Cerebellar nuclear complex (tissue), 1 donor: ENCODE data around the gene SURF6.
A peak's percentile ranks its signal among the peaks of the same experiment; 100 is the strongest.
"Not testable (repeated sequence)": the region's sequence is repeated elsewhere in the genome, so short reads cannot be mapped to it uniquely, and the experiment has no call there.

Experiments
- DNase-seq, 2 experiments: peaks; one replicate each; lab custom pipeline; 2025; lab: John Stamatoyannopoulos, UW

SURF6 gene

DNA sequence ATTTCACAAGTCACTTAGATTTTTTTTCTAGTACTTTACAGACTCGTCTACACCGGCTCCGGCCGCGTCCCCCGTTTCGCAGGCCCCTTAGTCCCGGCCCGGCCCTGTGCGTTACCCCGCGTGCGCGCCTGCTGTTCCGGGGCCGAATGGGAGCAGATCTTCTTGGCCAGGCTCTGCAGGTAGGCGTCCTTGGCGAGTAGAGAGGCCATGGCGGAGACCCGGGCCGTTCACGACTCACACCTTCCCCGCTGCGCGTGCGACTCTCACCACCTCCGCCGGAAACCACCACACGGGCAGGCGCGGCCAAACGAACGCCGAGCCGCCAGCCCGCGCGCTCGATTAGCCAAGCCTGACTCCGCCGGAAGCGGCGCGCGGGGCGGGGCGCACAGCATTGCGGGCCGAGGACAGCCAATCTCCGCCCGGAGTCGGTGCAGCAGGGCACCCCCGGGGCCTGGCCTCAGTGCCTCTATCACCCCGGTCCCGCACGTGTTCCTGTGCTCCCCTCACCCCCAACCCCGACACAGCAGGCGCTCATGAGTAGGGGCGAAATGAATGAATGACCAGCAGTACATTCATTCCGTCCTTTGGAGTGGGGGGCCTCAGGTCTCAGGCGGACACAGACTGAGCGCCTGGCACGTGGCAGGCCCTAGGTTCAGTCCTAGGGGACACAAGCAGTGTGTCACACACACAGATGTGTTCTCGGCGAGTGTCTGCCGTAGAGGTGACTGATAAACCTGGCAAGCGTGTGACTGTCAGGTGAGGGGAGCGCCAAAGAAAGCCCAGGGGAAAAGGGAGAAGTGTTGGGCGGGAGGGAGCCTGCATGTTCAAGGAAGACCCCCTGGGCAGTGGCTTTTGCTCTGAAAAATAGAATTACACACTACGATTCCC, at the start of gene SURF6:
SURF6 (minus strand) TSS at position 265 of the 888 bp plus-strand sequence; CDS start at position 209, 56 bp downstream.
- DNase-seq, result peak in 1 of 2 experiments; percentile 59

DNA sequence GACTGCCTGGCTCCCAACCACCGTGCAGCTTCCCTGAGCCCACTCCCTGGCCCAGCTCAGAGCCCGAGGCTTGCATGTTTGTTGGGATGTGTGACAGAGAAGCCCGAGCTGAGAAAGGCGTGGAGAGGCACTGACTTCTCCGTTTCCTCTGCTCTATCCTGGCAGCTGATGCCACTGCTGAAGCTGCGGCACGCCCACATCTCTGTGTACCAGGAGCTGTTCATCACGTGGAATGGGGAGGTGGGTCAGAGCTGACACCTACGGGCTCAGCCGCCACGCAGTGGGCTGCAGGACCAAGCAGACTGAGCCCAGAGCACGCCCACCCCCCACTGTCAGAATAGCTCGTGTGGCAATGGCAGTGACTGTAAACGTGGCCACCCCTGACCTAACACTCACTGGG, 49.5 kb upstream of the SURF6 start:
- DNase-seq, result no peak

DNA sequence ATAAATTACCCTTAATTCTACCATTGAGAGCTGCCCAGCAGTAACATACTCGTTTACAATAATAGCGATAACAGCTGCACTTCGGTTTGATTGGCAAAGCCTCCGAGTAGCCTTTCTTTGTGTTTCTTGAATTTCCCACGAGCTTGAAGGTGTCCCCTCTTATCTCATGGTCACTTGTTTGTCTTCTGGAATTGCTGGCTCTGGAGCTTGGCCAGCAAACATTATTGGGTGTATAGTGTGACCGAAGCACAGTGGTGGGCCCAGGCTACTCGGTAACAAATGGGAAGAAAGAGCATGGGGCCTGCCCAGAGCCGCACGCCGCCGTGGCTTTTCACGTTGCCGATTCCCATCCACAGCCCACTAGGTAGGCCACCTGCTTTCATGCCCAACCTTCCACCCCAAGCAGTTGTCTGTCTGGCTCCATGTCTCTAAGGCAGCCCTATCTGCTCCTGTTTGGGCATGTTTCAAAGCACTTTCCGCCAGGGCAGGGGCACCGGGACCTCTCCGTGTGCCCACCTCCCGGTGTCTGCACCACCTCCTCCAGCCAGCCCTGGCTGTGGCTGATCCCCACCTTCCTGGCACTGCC, 48.8 kb upstream of the SURF6 start:
- DNase-seq, result no peak

DNA sequence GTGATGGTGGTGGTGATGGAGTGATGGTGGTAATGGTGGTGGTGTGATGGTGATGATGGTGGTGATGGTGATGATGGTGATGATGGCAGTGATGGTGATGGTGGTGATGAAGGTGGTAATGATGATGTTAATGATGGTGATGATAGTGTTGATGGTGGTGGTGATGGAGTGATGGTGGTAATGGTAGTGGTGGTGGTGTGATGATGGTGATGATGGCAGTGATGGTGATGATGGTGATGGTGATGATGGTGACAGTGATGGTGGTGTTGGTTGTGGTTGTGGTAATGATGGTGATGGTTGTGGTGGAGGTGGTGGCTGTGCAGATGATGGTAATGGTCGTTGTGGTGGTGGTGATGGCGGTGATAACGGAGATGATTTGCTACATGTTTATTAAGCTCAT, 47.5 kb upstream of the SURF6 start:
- DNase-seq, result no peak

DNA sequence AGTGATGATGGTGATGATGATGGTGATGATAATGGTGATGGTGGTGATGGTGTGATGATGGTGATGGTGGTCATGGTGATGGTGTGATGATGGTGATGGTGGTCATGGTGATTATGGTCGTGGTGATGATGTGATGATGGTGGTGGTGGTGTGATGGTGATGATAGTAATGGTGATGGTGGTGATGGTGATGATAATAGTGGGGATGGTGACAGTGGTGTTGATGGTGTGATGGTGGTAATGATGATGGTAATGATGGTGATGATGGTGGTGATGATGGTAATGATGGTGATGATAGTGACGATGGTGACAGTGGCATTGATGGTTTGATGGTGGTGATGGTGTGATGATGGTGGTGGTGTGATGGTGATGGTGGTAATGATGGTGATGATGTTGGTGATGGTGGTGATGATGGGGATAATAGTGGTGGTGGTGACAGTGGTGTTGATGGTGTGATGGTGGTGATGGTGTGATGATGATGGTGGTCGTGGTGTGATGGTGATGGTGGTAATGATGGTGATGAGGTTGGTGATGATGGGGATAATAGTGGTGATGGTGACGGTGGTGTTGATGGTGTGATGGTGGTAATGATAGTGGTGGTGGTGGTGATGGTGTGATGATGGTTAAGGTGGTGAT, 46.6 kb upstream of the SURF6 start:
- no peak for DNase-seq

DNA sequence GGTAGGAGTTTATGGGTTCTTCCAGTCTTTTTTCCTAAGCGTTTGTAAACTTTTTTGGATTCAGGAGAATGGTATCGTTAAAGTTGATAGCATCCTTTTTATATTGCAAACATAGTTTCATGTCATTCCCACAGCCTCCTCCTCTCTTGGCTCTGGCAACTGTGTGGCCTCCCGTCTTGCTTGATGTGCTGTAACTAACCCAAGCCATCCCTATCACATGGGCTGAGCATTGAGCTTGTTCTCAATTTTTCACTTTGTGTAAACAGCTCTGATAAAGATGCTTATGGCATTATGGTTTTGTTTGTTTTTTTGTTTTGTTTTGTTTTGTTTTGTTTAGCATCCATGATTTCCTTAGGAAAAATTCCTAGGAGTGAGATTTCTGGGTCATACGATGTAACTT, 44.7 kb upstream of the SURF6 start:
- no peak for DNase-seq

DNA sequence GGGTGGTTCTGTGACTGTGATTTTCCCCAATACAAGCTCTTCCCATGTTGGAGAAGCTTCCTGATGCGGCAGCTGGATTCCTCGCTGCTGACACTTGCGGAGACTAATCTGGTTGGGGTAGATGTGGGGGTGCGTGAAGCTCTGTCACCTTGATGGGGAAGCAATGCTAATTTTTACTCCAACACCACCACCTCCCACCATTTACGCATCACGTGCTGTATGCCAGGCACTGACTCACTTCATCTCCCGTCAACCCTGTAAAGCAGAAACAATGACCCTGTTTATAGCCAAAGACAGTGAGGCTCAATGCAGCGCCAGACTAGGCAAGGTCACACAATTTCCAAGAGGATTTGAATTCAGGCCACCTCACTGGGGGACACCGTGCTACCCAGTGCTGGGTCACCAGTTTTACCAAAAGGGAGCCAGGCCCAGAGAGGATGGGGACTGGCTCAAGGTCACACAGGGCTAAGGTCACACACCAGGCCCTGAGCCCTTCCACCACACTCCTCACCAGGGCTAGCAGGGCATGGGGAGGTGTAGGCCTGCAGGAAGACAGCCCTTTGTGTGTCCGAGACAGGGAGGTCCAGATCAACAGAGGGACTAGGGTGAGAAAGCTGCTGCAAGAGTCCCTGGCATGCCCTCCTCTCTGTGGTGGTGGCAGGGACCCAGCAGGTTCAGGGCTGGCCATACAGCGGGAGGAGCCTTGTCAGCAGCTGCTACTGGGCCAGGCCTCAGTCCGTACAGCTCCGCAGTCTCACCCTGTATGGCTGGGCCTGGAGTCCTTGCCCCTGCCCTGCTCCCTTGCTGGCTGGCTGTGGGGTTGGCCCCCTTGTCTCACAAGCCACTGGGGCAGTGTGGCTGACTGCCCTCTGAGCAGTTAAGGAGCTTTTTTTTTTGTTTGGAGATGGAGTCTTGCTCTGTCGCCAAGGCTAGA, 43.4 kb upstream of the SURF6 start:
- no peak for DNase-seq

DNA sequence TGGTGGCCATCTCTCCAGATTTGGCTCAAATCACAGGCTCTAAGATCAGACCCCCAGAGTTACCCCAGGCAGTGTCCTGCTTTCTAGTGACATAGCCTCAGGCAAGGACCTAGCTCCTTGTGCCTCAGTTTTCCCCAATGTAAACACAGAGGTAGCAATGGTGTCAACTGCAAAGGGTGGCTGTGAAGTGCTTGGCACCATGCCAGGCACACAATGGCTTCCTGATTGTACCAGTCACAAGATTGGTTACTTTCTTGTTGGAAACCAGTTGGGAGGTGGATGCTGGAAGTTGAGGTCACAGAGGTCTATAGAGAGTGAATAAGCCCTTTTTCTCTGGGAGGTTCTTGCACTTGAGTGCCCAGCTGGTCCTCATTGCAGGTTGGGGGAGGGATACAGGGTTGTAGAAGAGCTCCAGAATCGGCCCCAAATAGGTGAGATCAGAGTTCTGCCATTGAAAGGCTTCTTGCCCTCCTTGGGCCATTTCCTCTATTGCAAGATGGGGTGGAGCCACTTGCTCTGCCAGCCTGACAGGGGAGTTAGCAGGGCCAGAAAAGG, 42.5 kb upstream of the SURF6 start:
- DNase-seq, result no peak

DNA sequence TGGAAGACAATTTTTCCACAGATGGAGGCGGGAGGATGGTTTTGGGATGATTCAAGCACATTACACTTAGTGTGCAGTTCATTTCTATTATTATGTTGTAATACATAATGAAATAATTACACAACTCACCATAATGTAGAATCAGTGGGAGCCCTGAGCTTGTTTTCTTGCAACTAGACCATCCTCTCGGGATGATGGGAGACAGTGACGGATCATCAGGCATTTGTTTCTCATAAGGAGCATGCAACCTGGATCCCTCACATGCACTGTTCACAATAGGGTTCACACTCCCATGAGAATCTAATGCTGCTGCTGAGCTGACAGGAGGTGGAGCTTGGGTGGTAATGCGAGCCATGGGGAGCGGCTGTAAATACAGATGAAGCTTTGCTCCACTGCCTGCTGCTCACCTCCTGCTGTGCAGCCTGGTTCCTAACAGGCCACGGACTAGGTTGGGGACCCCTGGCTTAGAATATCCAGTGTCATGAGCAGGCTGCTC, 41.8 kb upstream of the SURF6 start:
- DNase-seq, result no peak

DNA sequence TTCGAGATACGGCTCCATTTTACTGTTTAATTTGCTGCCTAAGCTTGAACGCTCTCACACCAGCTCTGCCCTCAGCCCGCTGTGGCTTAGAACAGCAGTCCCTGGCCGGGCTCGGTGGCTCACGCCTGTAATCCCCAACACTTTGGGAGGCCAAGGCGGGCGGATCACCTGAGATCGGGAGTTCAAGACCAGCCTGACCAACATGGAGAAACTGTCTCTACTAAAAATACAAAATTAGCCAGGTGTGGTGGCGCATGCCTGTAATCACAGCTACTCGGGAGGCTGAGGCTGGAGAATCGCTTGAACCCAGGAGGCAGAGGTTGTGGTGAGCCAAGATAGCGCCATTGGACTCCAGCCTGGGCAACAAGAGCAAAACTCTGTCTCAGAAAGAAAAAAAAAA, 41.3 kb upstream of the SURF6 start:
- not testable (repeated sequence) for DNase-seq

DNA sequence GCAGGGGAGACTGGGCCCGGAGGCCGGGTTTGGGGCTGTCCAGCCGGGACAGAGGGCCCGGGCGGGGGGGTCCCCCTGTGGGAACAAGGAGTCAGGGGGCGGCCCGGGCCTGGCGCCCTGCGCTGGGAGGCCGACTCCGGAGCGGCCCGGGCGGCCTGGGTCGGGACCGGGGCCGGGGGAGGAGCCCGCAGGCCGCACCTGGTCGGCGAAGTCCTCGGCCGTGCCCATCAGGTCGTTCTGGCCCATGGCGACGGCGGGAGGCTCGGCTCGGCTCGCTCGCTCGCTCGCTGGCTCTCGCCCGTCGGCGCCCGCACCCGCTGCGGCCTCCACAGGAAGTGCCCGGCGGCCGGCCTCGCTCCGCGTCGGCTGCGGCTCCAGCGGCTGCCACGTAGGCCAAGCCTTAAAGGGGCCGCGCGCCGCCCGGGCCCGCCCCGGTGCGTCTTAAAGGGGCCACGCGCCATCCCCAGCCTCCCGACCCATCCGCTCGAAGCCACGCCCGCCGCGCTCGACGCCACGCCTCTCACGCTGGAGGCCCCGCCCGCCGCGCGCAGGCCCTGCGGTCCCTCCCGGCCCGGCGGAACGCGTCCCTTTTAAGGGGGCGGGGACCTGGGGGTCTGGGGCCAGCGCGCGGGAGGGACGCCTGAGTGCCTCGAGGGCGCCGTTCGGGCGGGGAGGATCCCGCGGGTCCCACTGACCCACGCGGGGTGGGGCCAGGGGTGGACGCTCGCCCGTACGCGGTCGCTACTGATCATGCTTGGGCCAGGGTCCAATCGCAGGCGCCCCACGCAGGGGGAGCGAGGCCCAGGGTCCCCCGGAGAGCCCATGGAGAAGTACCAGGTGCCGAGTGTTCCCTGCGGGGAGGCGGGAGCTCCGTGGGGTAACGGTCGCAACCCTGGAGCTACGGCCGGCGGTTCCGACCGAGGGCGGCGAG, 40.0 kb upstream of the SURF6 start, which contains the start of the genes STKLD1 and SURF4:
STKLD1 (plus strand) TSS at position 643 of the 931 bp plus-strand sequence; CDS start at position 751, 108 bp downstream.
SURF4 (minus strand) TSS at position 337 of the 931 bp plus-strand sequence; CDS start at position 246, 91 bp downstream.
- peak; percentile 42 to 62 for DNase-seq

DNA sequence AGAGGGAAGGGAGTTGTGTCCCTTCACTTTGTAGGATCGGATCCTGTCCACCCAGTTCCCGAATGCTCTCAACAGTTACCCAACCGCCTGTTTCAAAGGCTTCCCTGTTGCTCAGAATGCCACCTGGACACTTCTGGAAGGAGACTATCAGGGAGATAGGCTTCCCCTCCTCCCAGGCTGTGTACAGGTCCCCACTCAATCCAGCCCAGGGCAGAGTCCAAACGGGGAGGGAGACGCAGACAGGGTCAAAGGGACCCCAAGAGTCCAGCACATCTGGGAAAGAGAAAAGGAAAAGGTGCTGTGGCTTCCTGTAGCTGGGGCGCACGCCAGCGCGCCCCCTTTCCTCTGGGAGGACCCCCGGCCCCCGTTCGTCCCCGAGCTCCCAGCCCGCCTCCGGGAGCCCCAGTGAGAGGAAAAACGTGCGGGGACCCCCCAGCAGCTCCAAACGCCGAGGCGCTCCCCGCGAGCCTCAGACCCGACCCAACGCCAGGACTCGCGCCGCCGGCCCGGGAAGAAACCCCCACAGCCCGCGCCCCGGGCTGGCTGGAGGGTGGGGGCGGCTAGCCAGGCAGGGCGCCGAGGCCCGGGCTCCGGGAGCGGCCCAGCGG, 39.2 kb upstream of the SURF6 start:
- no peak for DNase-seq

DNA sequence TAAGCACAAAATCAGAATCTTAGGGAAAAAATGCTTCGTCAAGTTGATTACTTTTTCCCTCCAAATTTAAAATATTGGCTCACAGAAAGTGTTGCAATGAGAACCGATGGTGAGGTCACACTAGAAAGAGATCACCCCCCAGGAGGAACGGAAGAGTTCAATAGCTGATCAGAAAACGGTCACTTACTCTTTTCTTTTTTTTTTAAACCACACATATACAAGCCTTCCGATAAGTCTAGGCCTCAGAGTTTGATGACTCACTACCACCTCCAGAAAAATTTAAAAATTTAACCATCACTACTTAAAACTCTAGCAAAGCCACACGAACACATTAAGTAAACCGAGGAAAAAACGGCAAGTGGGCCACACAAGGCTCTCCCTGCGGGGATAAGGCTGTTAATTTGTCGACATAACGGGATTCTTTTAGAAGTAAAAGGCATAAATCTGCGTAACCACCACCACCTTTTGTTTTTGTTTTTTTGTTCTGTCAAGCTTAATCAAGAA, 38.7 kb upstream of the SURF6 start:
- no peak for DNase-seq

DNA sequence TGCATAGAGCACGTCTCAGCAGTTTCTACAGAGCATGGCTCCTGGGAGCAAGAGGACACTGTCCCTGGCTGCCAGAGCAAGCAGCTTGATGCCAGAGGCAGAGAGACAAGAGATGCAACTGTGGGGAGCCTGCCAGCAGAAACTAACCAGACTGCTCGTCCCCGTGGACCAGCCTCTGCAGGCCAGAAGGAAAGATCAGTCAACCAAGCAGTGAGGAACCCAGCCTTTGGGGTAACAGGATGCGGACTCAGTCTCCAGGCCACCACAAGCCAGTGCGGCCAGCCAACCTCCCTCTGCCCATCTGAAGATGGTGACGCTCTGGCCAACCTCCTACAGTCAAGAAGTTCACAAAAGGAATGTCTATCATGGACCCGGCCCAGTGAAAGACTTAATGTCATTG, 36.2 kb upstream of the SURF6 start:
- no peak for DNase-seq

DNA sequence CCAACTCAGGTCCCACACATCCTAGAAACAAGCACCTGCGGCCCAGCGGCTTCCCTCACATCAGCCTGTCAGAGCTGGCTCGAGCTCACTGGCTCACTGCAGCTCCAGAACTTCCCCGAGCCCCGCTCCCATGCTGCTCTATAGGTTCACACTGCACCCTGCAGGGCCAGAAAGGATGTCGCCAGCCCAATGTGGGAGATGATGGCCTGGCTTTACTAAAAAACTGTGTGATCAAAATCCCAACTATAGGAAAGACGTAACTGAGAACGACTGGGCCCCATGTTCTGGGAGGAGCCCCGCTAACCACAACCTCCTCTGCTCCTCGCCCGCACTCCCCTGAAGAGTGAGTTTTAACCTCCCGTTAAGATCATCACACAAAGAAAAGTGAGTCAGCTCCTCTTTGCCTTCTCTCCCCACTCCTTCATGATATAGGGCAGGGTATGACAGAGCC, 35.3 kb upstream of the SURF6 start:
- DNase-seq, result no peak

DNA sequence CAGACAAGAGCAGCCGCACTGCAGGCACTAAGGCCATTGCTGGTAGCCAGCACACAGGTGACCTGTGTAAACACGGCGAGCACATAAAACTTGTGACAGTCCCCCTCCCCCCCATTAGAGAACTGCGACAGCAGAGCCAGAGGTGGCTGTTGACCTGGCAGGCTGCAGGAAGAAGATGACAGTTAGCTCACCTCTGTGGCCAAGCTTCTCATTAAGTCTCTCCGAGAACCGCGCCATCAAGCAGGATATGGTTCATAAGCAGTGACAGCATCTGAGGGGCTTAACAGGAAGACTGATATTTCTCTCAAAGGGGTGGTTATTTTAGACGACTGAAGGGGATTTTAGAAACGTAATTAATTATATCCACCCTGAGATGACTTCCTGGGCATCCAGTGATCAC, 34.7 kb upstream of the SURF6 start:
- no peak for DNase-seq

DNA sequence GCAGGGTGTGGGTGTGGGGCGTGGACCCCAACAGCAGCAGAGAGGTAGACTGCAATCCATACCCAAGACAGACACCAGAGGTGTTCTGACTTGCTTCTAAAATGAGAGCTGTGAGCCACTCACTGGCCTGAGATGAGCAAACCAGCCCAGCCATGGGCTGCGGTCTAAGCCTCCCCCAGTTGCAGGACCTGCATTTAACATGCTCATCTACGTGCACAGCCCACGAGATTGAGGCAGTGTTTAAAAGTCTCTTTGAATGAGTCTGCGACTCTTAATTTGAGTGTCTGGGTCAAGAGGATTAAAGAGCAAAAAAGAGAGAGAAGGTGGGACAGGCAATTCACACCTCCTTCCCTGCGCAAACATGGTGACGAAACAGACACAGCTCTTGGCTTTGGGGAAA, 33.9 kb upstream of the SURF6 start:
- no peak for DNase-seq

DNA sequence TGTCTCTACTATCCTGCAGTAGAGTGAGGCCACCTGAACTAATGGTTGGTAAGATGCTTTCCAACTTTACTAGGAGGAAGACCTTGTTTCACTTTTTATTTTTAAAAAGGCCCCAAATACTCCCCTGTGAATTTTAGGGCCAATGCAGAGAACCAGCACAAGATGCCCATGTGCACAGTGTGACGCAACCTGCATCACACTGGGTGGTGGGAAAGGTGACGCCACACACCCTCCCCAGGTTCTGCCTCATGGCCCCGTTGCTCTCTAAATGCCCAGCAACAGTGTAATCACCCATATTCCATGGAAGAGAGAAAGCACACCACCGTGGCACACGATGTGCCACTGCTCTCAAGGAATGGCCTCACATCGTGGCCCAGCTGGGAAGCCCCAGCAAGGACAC, 33.4 kb upstream of the SURF6 start:
- DNase-seq, result no peak

DNA sequence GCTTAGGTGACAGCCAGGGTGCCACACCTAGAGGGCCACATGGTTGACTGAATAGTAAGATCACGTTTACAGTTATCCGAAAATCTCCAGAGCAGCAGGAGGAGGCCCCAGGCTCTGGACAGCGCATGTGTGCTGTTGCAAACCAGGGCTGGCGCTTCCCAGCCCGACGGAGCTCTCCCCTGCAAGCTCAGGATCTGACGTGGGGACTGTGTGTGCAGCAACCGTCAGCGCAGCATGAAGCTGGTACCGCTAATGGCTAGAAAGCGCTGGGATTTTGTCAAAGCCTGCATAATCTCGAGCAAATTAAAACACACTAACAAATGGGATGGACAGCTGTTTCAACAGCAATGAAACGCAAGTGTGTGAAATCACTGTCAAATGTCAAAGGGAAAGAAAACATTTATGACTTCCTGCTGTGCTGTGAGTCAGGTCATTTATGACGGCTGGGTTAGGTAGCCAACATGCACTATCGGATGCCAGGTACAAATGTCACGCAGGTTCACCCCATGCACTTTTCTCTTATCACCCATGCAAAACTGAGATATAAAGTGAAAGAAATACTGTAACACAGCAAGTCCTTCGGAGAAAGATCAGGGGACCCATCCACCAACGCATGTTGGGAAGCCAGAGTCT, 32.4 kb upstream of the SURF6 start:
- no peak for DNase-seq
